Medulla oblongata (tissue), 1 donor: ENCODE measurements around the gene VIPR2.
"Not testable (repeated sequence)": the region's sequence is repeated elsewhere in the genome, so short reads cannot be mapped to it uniquely, and the experiment has no call there.

Source experiments
- DNase-seq: peaks from one replicate; pipeline ENCODE4 v3.0.0-alpha.2; 2015; ENCODE audit errors: extremely low spot score

VIPR2 gene

GRCh38 chr7:159013181-159013690 is 131.4 kb downstream of the VIPR2 start:
- no peak for DNase-seq

GRCh38 chr7:159012353-159013069 is 132.2 kb downstream of the VIPR2 start:
- DNase-seq: peak; percentile 81

- no peak for DNase-seq
Measured at GRCh38 chr7:159011722-159012022, 133.0 kb downstream of the VIPR2 start.

- DNase-seq: no peak
Measured at GRCh38 chr7:159010937-159011721, 133.5 kb downstream of the VIPR2 start.

- no peak for DNase-seq
Measured at GRCh38 chr7:159010411-159010810, 134.3 kb downstream of the VIPR2 start.

- no peak for DNase-seq
Measured at GRCh38 chr7:159009951-159010350, 134.7 kb downstream of the VIPR2 start.

- no peak for DNase-seq
Measured at GRCh38 chr7:159008417-159008816, 136.2 kb downstream of the VIPR2 start.

GRCh38 chr7:159007996-159008389 is 136.7 kb downstream of the VIPR2 start:
- no peak for DNase-seq

- DNase-seq: no peak
Measured at GRCh38 chr7:159007364-159007995, 137.2 kb downstream of the VIPR2 start.

- no peak for DNase-seq
Measured at GRCh38 chr7:159006610-159007130, 138.0 kb downstream of the VIPR2 start.

GRCh38 chr7:159006022-159006609 is 138.6 kb downstream of the VIPR2 start:
- DNase-seq: not testable (repeated sequence)

- no peak for DNase-seq
Measured at GRCh38 chr7:159005618-159006017, 139.0 kb downstream of the VIPR2 start.

GRCh38 chr7:159004411-159004810 is 140.3 kb downstream of the VIPR2 start:
- no peak for DNase-seq

GRCh38 chr7:159001811-159002210 is 142.9 kb downstream of the VIPR2 start:
- DNase-seq: no peak

GRCh38 chr7:159000859-159001435 is 143.7 kb downstream of the VIPR2 start:
- no peak for DNase-seq

- DNase-seq: no peak
Measured at GRCh38 chr7:159000070-159000469, 144.6 kb downstream of the VIPR2 start.

- no peak for DNase-seq
Measured at GRCh38 chr7:158999496-158999895, 145.2 kb downstream of the VIPR2 start.

GRCh38 chr7:158998261-158998660 is 146.4 kb downstream of the VIPR2 start:
- DNase-seq: not testable (repeated sequence)

GRCh38 chr7:158997471-158997870 is 147.2 kb downstream of the VIPR2 start:
- DNase-seq: no peak

GRCh38 chr7:158997110-158997453 is 147.6 kb downstream of the VIPR2 start:
- DNase-seq: no peak

- DNase-seq: no peak
Measured at GRCh38 chr7:158996214-158997109, 148.2 kb downstream of the VIPR2 start.
